Neural cell (in vitro differentiated cells): ENCODE results near the gene ST6GALNAC3.

Experiments used
- CTCF ChIP-seq: fragments of 450-650 bp; IDR thresholded peaks from 2 replicates; pipeline ENCODE4 v1.5.1; 2014; ENCODE audit warnings: antibody characterized with exemption, mild to moderate bottlenecking, moderate library complexity; ENCODE audit not compliant: poor library complexity, severe bottlenecking
- EP300 ChIP-seq: fragments of 450-650 bp; conservative IDR thresholded peaks from 2 replicates; pipeline ENCODE4 v1.6.1; 2014; ENCODE audit warnings: antibody characterized with exemption, mild to moderate bottlenecking, moderate library complexity; ENCODE audit not compliant: poor library complexity, severe bottlenecking
- EZH2 ChIP-seq: fragments of 200-600, 300-800 bp; shearing (Covaris generic), sonication (generic); IDR thresholded peaks from 2 replicates; pipeline ENCODE4 v1.6.1; 2014; ENCODE audit warnings: antibody characterized with exemption, low read length, borderline replicate concordance, mild to moderate bottlenecking; ENCODE audit not compliant: insufficient read depth, poor library complexity, severe bottlenecking
- POLR2AphosphoS5 ChIP-seq: IDR thresholded peaks from 2 replicates; pipeline ENCODE4 v1.6.1; 2012
- RAD21 ChIP-seq: fragments of 450-650 bp; conservative IDR thresholded peaks from 2 replicates; pipeline ENCODE4 v1.6.1; 2014; ENCODE audit warnings: antibody characterized with exemption, mild to moderate bottlenecking, moderate library complexity
- REST ChIP-seq: IDR thresholded peaks from 2 replicates; pipeline ENCODE4 v1.6.1; 2012; ENCODE audit warnings: borderline replicate concordance
- SMC3 ChIP-seq: fragments of 450-650 bp; conservative IDR thresholded peaks from 2 replicates; pipeline ENCODE4 v1.6.1; 2014; ENCODE audit warnings: antibody characterized with exemption, mild to moderate bottlenecking, moderate library complexity; ENCODE audit not compliant: poor library complexity
- TAF1 ChIP-seq: IDR thresholded peaks from 2 replicates; pipeline ENCODE4 v1.6.1; 2012; ENCODE audit warnings: low read depth

- TF ChIP-seq EP300: no peak
- TF ChIP-seq CTCF: no peak
- TF ChIP-seq RAD21: no peak
- TF ChIP-seq SMC3: no peak
- no peak for TF ChIP-seq EZH2
- TF ChIP-seq REST: no peak
- TF ChIP-seq TAF1: no peak
- no peak for TF ChIP-seq POLR2AphosphoS5
Measured at GRCh38 chr1:76105372-76105771, 30.8 kb downstream of the ST6GALNAC3 start.
